Tibial nerve (tissue), 4 donors: ENCODE data around the gene CDH18. TPM values are rescaled to one million over a fixed set of nuclear protein-coding genes. Genes with fewer than 3 reads are reported as not detected.
"Not testable (repeated sequence)": the region's sequence is repeated elsewhere in the genome, so short reads cannot be mapped to it uniquely, and the experiment has no call there.

Experiments
- DNase-seq, 2 donors: peaks; one replicate each; pipeline ENCODE4 v3.0.0-alpha.2; 2019; ENCODE audit warnings: low spot score in 2 of 2
- H3K27ac ChIP-seq, 4 donors: fragments of 200-600 bp; sonication (generic) in 3 of 4; one replicate each; pipeline ENCODE4 v1.5.1; 2017 to 2019; ENCODE audit warnings: mild to moderate bottlenecking in 1 of 4
- H3K27me3 ChIP-seq, 2 donors: fragments of 200-600 bp; sonication (generic) in 1 of 2; one replicate each; pipeline versions ENCODE4 v1.5.1 to v1.6.0; 2017 to 2019
- H3K36me3 ChIP-seq, 3 donors: fragments of 200-600 bp; sonication (generic); one replicate each; pipeline ENCODE4 v1.5.1; 2018 to 2019
- H3K4me1 ChIP-seq, 4 donors: fragments of 200-600 bp; sonication (generic) in 3 of 4; one replicate each; pipeline ENCODE4 v1.5.1; 2017 to 2019
- H3K4me3 ChIP-seq, 4 donors: fragments of 200-600 bp; sonication (generic) in 3 of 4; one replicate each; pipeline ENCODE4 v1.5.1; 2017 to 2019; ENCODE audit warnings: mild to moderate bottlenecking in 1 of 4, moderate library complexity in 1 of 4
- H3K9me3 ChIP-seq, 4 donors: fragments of 200-600 bp; sonication (generic) in 3 of 4; one replicate each; pipeline ENCODE4 v1.5.1; 2017 to 2019
- EP300 ChIP-seq, 2 donors: sonication (generic); formaldehyde crosslinking; IDR thresholded peaks; one replicate each; pipeline ENCODE4 v1.6.1; 2017; ENCODE audit warnings: antibody characterized with exemption in 2 of 2, mild to moderate bottlenecking in 1 of 2
- POLR2A ChIP-seq, 2 donors: fragments of 450-650 bp; IDR thresholded peaks; one replicate each; pipeline ENCODE4 v1.6.1; 2017; ENCODE audit warnings: antibody characterized with exemption in 2 of 2, mild to moderate bottlenecking in 2 of 2, moderate library complexity in 2 of 2
- WGBS, 2 donors: methylation state at CpG; one replicate each; pipeline ENCODE4 v1.1.5; 2018; 5-methylcytosine and 5-hydroxymethylcytosine counted together
- total RNA-seq, 4 donors: library from RNA; depleted of rRNA; stranded (reverse); fragments of >200 nt; gene quantifications; one replicate each; pipeline ENCODE4 v1.1.0, GENCODE V29; 2016
- TF ChIP-seq, protein P1 (sequence below), 5 experiments: fragments of 200-600 bp in 3 of 5; fragments of 450-650 bp in 2 of 5; sonication (generic) in 3 of 5; IDR thresholded peaks; one replicate each; pipeline ENCODE4 v1.5.1; 2016 to 2019; ENCODE audit warnings: antibody characterized with exemption in 5 of 5, mild to moderate bottlenecking in 3 of 5, moderate library complexity in 2 of 5

The CDH18 gene
- total RNA-seq, 4 donors from 2014 or later, result not detected

DNA sequence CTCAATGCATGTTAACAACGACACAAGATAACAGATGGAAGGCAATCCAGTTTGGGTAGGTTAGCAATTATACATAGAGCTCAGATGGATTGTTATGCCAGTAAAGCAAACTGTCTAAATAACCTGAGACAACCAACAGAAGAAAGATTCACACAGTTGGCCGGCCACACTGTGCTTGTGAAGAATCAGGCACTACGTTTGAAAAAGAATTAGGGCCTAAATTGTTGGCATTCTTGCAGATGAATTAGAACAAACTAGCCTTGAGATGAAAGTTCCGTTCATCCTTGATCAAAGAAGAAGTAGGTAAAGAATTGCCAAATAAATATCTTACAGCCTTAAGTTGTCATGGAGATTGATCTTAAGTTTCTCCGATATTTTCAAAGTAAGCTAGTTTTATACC, 210.6 kb downstream of the CDH18 start:
- Histone ChIP-seq H3K4me3 (no peak overlapping the region), H3K27ac (no peak overlapping the region), H3K27me3 (no peaks in the 10 kb centered on the region), H3K36me3 (no peaks in the 10 kb centered on the region), H3K9me3 (no peaks in the 10 kb centered on the region), H3K4me1 (no peaks in the 10 kb centered on the region)
- 70 to 75% methylated on average over 5 of the region's 5 CpGs for WGBS, 2 donors
- no peak for DNase-seq
- TF ChIP-seq EP300 (IDR thresholded peaks at IDR 0.05) (no peak), POLR2A (IDR thresholded peaks at IDR 0.05) (no peak)
- TF ChIP-seq, protein P1, sequence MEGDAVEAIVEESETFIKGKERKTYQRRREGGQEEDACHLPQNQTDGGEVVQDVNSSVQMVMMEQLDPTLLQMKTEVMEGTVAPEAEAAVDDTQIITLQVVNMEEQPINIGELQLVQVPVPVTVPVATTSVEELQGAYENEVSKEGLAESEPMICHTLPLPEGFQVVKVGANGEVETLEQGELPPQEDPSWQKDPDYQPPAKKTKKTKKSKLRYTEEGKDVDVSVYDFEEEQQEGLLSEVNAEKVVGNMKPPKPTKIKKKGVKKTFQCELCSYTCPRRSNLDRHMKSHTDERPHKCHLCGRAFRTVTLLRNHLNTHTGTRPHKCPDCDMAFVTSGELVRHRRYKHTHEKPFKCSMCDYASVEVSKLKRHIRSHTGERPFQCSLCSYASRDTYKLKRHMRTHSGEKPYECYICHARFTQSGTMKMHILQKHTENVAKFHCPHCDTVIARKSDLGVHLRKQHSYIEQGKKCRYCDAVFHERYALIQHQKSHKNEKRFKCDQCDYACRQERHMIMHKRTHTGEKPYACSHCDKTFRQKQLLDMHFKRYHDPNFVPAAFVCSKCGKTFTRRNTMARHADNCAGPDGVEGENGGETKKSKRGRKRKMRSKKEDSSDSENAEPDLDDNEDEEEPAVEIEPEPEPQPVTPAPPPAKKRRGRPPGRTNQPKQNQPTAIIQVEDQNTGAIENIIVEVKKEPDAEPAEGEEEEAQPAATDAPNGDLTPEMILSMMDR (IDR thresholded peaks at IDR 0.05), result no peak

DNA sequence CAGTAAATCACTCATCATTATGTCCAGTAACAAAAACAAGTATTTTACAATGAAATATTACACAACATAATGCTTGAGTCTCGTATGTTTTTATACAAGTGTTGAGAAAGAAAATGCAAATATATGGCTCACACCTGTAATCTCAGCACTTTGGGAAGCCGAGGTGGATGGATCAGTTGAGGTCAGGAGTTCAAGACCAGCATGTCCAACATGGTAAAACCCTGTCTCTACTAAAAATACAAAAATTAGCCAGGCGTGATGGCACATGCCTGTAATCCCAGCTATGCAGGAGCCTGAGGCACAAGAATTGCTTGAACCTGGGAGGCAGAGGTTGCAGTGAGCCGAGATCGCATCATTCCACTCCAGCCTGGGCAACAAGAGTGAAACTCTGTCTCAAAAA, 211.1 kb downstream of the CDH18 start:
- WGBS, 2 donors, result 86 to 88% methylated on average over 5 of the region's 5 CpGs
- H3K27me3 ChIP-seq, H3K4me1 ChIP-seq, H3K36me3 ChIP-seq, H3K9me3 ChIP-seq, H3K27ac ChIP-seq, DNase-seq, H3K4me3 ChIP-seq: not testable (repeated sequence)

DNA sequence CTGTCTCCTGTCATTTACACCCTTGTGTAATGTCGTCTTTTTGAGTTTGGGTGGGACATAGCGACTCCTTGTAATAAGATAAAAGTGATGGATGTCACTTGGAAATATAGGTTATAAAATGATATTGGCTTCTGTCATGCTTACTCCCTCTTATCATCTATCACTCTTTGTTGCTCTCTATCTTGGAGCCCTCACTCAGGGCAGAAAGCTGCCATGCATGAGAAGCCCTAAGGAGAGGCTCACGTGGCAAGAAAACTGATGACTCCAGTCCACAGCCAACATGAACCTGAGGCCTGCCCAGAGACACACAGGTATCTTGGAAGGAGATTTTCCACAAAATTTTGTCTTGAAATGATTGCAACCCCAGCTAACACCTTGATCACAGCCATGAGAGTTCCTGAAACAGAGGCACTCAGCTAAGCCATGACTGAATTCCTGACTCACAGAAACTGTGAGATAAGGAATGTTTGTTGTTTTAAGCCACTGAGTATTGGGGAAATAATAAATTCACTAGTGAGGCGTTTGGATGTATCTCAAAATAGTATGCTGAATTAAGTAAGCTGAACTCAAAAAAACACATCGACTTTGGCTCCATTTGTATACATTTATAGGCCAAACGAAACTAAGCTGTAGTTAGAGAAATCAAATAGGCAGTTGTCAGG, 216.7 kb downstream of the CDH18 start:
- no peaks in the 10 kb centered on the region for H3K27me3 ChIP-seq
- no peak overlapping the region for H3K27ac ChIP-seq
- 65 to 67% methylated on average over 6 of the region's 6 CpGs for WGBS, 2 donors
- TF ChIP-seq, protein P1 (IDR thresholded peaks at IDR 0.05), result no peak
- no peak for TF ChIP-seq EP300 (IDR thresholded peaks at IDR 0.05)
- no peak for TF ChIP-seq POLR2A (IDR thresholded peaks at IDR 0.05)
- DNase-seq, result no peak
- H3K36me3 ChIP-seq, result no peaks in the 10 kb centered on the region
- H3K9me3 ChIP-seq, result no peaks in the 10 kb centered on the region
- H3K4me1 ChIP-seq, result no peaks in the 10 kb centered on the region
- H3K4me3 ChIP-seq, result no peak overlapping the region

DNA sequence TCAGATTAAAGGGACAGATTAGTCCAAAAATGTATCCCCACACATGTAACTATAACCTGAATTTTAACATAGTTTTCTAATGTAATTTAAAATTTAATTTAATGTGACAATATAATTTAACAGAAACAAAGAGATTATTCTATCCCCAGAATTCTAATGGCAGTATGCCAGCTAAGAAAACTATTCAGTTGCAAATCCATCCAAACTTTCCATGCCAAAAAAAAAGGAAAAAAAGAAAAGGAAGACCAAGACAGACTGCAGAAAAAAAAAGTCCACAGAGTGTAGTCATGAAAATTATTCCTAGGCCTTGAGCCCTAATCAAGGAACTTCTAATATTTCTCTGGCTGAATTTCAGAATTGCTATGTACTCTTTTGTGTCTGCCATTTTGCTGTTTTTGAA, 217.6 kb downstream of the CDH18 start:
- TF ChIP-seq POLR2A (IDR thresholded peaks at IDR 0.05) (no peak), EP300 (IDR thresholded peaks at IDR 0.05) (no peak)
- TF ChIP-seq, protein P1 (IDR thresholded peaks at IDR 0.05), result no peak
- Histone ChIP-seq H3K4me3 (no peak overlapping the region), H3K9me3 (no peaks in the 10 kb centered on the region), H3K27me3 (no peaks in the 10 kb centered on the region), H3K4me1 (no peaks in the 10 kb centered on the region), H3K36me3 (no peaks in the 10 kb centered on the region), H3K27ac (no peak overlapping the region)
- no peak for DNase-seq

DNA sequence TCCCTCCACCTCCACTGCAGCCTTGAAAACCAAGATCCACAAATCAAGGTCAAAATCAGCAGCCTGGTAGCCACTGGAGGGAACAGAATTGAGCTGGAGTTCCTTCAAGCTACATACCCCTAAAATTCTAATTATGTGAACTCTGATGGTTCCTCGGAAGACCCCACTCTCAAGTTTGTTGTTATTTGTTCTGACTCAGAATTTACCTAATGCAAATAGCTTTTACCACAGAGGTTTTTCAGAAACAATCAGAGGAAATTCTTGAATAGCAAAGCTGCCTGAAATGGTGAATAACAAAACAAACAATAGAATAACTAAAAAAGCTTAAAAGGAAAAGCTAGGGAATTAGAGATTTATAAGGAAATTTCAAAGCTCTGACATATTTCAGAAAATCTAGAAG, 220.0 kb downstream of the CDH18 start:
- TF ChIP-seq EP300 (IDR thresholded peaks at IDR 0.05), result no peak
- TF ChIP-seq POLR2A (IDR thresholded peaks at IDR 0.05), result no peak
- TF ChIP-seq, protein P1 (IDR thresholded peaks at IDR 0.05), result no peak
- H3K4me1 ChIP-seq, result no peaks in the 10 kb centered on the region
- no peaks in the 10 kb centered on the region for H3K36me3 ChIP-seq
- no peak overlapping the region for H3K27ac ChIP-seq
- 13 to 21% methylated on average over 1 of the region's 1 CpG for WGBS, 2 donors
- no peak overlapping the region for H3K4me3 ChIP-seq
- no peak for DNase-seq
- no peaks in the 10 kb centered on the region for H3K27me3 ChIP-seq
- no peaks in the 10 kb centered on the region for H3K9me3 ChIP-seq

DNA sequence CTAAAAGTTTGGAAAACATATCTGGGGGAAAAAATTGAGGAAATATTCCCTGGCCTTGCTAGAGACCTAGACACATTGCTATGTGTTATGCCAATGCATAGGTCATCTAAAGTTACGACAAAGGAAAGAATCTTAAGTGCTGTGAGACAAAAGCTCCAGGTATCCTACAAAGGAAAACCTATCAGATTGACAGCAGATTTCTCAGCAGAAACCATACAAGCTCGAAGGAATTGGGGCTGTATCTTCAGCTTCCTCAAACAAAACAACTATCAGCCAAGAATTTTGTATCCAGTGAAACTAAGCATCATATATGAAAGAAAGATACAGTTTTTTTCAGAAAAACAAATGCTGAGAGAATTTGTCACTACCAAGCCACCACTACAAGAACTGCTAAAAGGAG, 234.4 kb downstream of the CDH18 start:
- TF ChIP-seq POLR2A (IDR thresholded peaks at IDR 0.05), result no peak
- TF ChIP-seq, protein P1 (IDR thresholded peaks at IDR 0.05), result no peak
- TF ChIP-seq EP300 (IDR thresholded peaks at IDR 0.05), result no peak
- WGBS, 2 donors, result 78 to 84% methylated on average over 2 of the region's 2 CpGs
- Histone ChIP-seq H3K27me3 (no peaks in the 10 kb centered on the region), H3K27ac (no peak overlapping the region), H3K4me1 (no peaks in the 10 kb centered on the region), H3K4me3 (no peak overlapping the region), H3K36me3 (no peaks in the 10 kb centered on the region), H3K9me3 (peaks cover 0 to 6% (median 0%) of the 10 kb centered on the region in 4 donors)
- DNase-seq, result no peak
